Stimulated activated CD4-positive, alpha-beta T cell treated with anti-CD3 and anti-CD28 coated beads, Interleukin-15, amount 100 ng/mL, for 1 hour (primary cell): ENCODE measurements around the gene PLEKHH3.
"Not testable (repeated sequence)": the region's sequence is repeated elsewhere in the genome, so short reads cannot be mapped to it uniquely, and the experiment has no call there.

Source experiments
- DNase-seq, 2 donors: peaks; one replicate each; pipeline ENCODE4 v3.0.0-alpha.2; 2020; ENCODE audit warnings: low read depth in 1 of 2, low spot score in 1 of 2

PLEKHH3 gene

GRCh38 chr17:42632949-42633444 lies 43.8 kb downstream of the PLEKHH3 start:
- no peak for DNase-seq

- DNase-seq = no peak
These were observed 47.3 kb downstream of the PLEKHH3 start for GRCh38 chr17:42629411-42630009.

- not testable (repeated sequence) for DNase-seq
These were observed 49.6 kb downstream of the PLEKHH3 start for GRCh38 chr17:42627032-42627764.

- DNase-seq = no peak
These were observed 52.8 kb downstream of the PLEKHH3 start for GRCh38 chr17:42623732-42624596.

- DNase-seq = no peak
These were observed 53.5 kb downstream of the PLEKHH3 start for GRCh38 chr17:42623271-42623670.

- not testable (repeated sequence) for DNase-seq
These were observed 54.8 kb downstream of the PLEKHH3 start for GRCh38 chr17:42621987-42622386.

- no peak for DNase-seq
These were observed 58.2 kb downstream of the PLEKHH3 start for GRCh38 chr17:42618442-42619150.

- DNase-seq = no peak
These were observed 58.8 kb downstream of the PLEKHH3 start for GRCh38 chr17:42617956-42618431.
